GM19324 (cell line): ENCODE results near the gene CYFIP2.

Source experiments
- ATAC-seq: cut with Tn5 transposase; IDR thresholded peaks from one replicate; pipeline ENCODE4 v1.9.1; 2021; ENCODE audit warnings: mild to moderate bottlenecking, moderate library complexity; ENCODE audit not compliant: unreplicated experiment, low FRiP score

Gene CYFIP2

DNA sequence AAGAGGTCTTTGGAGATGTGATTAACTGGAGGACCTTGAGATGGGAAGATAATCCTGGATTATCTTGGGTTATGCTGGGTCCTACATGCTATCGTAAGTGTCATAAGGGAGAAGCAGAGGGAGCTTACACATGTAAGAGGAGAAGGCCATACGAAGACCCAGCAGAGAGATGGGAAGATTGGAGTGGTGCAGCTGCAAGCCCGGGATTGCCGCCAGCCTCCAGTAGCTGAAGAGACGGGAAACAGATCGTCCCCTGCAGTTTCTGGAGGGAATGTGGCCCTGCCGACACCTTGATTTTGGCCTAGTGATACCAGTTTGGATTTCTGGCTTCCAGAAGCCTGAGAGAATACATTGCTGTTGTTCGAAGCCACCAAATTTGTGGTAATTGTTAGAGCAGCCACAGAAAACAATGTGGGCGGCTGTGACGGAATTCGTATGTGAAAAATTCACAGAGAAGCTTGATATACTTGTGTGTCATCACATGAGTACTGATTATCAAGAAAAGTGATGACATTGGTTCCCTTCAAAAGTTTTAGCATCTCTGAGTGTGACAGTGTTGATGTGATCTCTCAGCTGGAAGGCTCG lies 86.9 kb downstream of the CYFIP2 start:
- ATAC-seq = no peak

DNA sequence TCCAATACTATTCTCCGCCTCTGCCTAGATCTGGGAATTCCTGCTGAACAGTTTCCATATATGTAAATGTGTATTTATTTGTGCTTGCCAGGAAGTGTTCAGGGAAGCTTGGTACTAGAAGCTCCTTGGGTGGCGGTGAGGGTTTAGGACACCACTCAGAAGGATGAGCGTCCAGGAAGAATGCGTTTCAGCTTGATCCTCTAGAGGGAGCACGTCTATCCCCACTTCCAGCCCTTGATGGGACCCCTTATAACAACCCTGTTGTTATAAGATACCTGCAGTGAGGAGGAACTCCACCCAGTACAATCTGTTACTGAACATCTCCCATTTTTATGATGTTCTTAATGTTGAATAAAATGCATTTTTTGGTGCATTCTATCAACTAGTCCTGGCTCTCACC lies 88.9 kb downstream of the CYFIP2 start:
- ATAC-seq = no peak

DNA sequence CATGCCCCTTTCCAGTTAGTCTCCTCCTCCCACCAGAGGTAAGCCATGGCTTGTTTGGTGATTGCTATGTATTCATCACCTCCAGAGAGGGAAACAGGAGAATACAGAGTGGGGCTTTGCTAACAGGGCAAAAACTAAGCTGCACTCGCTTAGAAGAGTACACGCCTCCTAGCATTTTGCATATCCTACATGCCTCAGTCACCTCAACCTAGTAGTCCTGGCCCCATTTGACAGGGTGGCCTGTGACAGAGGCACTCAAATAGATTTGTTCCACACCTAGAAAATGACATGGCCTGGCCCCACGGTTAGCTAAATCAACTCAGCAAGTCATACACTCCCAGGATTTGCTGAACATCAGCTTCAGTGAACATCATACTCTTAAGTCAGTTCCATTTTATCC lies 90.7 kb downstream of the CYFIP2 start:
- no peak for ATAC-seq

DNA sequence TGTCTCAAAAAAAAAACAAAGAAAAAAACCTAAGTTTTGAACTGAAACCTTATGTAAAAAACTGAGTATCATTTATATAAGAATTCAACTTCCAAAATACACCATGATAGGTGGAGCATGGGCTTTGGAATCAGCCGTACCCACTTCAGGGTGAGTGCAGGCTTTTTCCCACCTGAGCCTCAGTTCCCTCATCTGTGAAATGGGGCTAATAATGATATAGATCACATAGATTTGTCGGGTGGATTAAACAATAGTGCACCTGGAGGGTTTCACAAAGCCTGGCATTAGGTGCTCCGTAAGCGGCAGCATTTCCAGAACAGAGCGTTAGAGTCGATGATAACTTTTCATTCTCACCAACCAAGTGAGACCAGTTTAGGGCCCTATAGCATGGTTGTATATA lies 91.9 kb downstream of the CYFIP2 start:
- no peak for ATAC-seq

DNA sequence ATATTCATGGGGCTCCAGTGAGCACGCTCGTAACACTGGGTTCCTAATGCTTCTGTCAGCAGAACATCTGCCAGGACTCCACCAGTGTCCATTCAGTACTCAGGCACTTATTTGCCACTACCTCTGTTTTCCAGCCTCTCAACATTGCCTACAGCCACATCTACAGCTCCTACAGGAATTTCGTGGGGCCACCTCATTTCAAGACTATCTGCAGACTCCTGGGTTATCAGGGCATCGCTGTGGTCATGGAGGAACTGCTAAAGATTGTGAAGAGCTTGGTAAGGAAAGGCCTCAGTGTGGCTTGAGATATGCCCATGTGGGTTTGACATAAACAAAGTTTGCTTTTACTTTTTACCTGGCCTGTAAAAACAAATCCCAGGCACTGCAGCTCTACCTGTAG lies 92.9 kb downstream of the CYFIP2 start:
- no peak for ATAC-seq

DNA sequence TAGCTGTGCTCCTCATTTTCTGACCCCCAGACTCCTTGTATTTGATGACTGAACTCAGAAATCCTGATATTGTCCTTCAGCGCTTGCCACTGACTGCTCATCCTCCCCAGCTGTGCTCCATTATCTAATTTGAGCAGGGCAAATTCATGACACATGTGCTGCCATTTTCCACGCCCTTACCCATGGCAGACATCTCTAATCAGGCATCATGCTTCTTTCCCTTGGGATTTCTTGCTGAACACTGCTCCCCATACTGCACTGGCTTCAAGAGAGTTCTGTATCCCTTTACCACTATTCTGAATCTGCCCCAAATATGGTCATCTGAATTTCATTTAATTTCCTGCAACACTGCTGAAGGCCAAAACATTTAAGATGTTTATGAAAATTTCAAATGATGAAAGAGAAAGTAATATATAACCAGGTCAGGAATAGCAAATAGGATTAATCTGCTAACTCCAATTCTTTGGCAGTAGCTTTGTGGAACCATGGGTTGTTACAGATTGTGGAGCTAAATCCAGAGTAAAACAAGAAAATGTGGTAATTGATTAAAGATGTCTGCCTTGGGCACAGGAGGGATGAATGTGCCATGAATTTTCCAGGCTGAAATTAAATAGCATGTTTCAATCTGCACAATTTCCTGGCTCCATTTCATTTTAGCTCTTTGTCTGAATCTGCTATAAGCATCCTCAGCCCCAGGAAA lies 93.6 kb downstream of the CYFIP2 start:
- ATAC-seq = no peak

DNA sequence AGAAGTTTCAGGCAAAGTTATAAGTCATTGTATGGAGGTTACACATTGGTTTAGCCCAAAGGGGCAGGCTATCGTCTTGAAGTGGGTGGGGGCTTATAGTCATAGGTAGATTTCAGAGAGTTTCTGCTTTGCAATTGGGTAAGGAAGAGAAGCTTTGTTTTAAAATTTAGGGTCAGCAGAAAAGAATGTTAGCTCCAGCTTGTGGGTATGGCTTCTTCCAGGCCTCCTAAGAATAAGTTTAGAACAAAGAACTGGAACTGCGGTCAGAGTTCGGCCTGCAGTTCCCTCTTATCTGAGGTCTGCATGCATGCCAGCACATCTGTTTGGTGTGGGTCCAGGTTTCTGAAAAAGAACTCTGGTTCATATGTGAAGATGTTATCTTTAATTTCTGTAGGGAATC lies 96.1 kb downstream of the CYFIP2 start:
- no peak for ATAC-seq

DNA sequence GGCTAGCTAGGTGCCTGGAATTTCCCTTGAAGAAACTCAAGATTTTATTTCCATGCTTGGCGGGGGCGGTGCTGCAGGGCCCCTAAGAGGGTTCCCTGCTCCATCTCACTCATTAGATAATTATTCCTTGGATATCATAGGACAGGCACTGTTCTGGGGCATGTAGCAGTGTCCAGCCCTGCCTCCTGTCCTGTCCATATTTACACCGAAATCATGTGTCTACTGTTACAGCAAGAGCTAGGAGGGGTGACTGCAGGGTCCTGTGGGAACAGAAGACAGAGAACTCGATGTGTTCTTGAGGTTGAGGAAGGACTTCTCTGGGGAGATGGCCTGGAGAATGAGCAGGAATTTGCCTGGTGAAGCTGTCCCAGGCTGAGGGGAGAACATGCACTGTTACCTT lies 96.6 kb downstream of the CYFIP2 start:
- ATAC-seq = no peak

DNA sequence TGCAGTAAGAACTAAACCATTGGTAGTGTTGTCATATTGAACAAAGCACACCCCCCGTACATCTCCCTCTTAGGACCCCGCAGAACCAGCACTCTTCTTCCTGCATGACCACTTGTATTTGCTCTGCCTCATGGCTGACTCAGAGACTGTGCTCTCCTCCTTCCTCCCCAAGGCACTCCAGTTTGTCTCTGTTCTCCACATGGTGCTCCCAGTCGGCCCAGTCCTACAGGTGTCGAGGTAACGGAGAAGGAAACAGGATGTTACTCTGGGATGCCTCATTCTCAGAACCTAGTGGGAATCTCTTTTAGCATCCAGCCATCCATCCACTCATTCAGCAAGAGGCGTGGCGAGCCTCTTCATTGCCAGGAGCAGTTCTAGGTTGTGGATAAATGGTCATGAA lies 97.1 kb downstream of the CYFIP2 start:
- no peak for ATAC-seq

DNA sequence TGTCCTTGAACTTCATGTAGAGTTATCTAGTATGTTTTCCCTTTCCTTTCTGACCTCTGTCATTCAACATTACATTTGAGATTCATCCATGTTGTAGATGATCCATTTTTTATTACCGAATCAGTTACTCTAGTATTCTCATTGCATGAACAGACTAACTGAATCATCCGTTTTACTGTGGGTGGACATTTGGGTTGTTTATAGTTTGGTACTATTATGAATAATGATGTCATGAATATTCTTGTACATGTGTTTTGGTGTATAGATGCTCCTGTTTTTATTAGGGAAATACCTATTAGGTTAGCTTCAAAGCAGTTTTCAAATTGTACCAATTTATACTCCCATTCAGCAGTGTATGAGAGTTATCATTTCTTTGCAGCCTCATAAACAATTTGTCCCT lies 99.8 kb downstream of the CYFIP2 start:
- no peak for ATAC-seq

DNA sequence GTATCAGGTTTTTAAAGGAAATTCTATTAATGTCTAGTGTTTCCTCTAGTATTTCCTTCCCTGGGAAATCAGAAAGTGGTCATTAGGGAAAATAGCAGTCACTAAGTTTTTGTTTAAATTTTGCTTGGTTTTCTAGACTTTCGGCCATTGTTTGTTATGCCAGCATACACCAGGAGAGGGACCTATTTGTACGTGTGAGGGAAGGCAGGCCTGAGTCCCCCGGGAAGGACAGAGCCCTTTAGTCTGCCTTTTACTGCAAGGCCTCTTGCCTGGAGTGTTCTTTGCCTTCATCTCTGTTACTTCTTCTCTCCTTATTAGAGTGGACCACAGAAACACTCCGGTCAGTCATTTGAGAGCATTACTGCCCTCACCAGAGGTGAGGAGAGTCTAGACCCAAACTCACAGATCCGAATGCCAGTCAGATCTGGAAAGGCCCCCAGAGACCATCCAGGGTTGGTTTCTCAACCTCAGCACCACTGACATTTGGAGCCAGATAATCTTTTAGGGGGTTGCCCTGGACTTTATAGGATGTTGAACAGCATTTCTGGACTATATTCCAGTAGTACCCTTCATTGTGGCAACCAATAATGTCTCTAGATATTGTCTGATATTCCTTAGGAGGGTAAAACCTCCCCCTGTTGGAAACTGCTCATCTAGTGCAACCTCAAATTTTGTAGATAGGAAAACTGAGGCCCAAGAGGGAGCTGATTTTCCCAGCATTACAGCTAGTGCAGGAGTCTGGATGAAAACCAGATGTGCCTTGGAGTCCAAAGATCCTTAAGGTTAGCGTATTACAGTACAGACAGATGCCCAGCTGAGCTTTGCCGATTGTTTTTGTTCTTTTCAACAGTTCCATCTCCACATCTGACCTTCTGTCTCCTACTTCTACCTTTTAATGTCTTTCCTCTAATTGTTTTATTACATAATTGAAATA lies 101.1 kb downstream of the CYFIP2 start:
- ATAC-seq = no peak

DNA sequence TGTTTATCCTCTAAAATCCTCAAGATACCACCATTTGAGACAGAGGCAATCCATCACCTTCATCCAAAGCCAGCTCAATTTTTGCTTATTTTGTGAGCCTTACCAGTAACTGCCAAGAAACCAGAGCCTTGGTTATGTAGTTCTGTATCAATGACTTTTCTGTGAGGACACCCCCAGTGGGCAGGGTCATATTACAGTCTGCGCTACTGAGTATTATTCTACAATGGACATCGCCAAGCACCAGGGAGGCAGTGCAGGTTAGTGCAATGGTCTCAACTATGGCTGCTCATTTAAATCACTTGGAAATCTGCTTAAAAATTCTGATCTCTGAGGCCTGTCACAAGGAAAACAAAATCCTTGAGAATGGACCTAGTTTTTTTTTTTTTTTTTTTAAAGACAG lies 103.6 kb downstream of the CYFIP2 start:
- ATAC-seq = no peak

DNA sequence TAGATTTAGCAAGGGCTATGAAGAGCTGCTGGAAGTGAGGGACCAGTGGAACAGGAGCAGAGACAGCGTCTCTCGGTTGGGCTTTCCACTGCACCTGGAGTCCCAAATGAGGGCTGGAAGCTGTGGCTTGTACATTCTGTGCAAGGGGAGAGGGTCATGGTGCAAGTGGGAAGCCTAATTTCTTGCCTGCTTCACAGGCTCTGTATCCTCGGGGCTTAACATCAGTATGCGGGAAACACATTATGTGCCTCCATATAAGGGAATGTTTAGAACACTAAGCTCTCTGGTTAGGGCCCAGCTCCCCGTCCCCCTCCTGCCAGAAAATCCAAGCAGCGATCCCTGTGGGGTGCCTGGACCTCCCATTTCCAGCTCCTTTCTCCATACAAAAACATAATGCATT lies 105.0 kb downstream of the CYFIP2 start:
- no peak for ATAC-seq

DNA sequence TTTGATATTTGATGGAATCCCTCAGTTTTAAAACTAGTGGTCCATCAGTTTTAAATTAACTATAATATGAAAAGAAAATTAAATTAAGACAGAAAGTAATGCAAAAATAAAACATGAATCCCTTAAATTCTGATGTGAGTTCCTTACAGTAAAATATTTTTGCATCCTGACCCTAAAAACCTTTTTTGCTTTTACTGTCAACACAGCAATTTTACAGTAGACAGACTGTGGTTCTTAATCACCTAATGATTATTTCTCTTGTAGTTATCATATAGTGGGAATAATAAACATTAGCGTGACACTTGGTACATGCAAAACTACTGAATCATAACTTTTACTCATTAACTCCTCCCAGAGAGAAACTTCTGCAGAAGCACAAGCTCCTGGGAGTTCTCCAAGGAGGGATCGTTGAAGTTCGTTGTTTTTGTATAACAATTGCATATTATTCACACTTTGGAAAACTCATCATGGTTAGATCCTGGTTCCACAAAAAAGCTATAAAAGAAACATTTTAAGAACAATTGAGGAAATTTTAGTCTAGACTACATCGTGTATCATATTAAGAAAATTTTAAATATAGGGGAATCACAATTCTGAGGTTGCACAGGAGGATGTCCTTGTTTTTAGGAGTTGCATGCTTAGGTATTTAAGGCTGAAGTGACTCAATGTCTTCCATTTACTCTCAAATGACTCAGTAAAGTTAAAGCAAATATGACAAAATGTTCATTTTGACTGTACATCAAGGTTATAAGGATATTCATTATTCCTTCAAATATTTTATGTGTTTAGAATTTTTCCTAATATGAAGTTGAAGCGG lies 105.9 kb downstream of the CYFIP2 start:
- no peak for ATAC-seq

DNA sequence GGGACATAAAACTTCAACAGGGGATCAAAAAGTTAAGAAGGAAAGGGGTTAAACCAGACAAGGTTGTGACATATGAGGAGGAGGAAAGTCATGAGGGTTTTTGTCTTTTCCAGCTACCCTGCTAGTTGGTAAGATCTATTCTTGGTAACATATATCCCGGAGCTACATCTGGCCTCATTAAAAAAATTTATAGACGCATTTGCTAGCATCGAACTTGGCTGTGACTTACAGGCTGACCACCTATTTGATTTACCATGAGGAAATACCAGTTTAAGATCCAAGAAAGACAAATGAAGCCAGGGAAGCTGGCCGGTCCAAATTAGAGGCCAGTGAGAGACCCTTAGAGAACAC lies 106.5 kb downstream of the CYFIP2 start:
- ATAC-seq = no peak

DNA sequence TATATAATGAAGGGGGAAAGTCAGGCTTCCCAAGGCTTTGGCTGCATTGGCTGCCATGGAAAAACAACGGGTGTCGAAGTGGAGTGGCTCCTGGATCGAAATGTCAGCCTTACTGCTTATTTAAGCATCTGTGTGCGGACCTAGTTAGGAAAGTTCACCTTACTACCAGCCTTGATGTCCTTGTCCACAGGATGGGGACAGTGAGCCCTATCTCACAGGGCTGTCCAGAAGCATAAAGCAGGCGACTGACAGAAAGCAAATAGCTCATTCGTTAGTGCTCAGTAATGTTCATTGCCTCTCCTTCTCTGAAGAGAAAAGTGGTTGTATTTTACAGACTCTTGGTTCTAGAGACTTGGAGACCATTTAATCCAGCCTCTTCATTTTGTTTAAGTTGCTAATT lies 112.6 kb downstream of the CYFIP2 start:
- no peak for ATAC-seq

DNA sequence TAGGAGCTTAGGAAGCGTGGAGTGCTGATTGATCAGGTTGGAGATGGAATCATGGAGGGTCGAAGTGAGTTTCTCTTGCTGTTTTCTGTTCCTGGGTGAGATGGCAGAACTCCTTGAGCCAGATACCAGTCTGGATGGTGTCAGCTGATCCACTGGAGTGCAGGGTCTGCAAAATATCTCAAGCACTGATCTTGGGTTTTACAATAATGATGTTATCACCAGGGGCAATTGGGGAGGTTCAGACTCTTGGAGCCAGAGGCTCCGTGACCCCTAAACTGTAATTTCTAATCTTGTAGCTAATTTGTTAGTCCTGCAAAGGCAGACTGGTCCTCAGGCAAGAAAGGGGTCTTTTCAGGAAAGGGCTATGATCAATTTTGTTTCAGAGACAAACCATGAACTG lies 114.1 kb downstream of the CYFIP2 start:
- ATAC-seq = no peak

DNA sequence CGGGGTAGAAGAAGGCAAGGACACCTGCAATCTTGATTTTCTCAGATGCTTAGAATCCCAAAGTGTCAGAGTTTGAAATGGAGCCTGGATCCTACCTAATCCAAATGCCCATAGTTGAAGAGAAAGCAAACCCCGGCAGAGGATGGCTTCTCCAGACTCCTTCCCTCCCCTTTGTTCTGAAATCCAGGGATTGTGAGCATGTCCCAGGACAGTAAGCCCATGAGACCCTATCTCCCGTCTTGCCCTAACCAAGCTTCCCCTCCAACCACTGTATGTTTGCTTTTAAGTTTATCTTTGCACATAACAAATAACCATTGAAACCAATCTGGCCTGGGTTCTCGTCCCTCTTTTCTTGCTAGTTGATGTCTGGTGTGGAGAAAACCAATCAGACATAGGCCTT lies 115.8 kb downstream of the CYFIP2 start:
- no peak for ATAC-seq

DNA sequence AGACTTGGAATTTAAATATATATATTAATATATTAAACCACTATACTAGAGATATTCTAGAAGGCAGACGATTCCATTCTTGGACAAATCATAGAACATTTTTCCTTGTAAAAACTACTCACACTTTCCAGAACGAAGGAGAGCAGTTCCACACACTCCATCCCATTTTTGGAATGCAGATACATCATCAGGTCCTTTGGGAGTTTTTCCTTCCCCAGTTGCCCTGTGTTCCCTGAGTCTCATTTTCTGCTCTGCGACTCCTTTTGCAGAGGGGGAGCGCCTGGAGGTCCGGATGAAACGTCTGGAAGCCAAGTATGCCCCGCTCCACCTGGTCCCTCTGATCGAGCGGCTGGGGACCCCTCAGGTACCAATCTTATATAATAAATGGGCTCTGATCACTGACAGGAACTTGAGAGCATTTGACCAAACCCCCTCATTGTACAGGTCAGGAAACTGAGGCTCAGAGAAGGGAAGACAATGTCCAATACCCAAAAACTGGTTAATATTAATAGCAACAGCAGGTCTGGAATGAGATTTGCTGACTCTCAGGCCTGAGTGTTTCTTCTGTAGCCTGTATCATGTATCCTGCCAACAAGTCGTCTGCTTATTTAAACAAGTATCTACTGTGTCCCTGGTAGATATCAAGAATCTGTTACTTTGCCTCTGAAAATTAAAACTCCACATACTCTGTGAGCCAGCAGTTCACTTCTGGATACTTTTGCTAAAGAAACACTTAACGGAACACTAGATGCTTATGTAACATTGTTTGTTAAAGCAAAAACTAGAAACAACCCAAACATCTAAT lies 117.3 kb downstream of the CYFIP2 start:
- ATAC-seq = no peak
